H1 (cell line): ENCODE data around the gene FREM2.

Experiments
- BCL11A ChIP-seq, 2 experiments: IDR thresholded peaks; one replicate each; pipeline ENCODE4 v1.6.1; 2011; ENCODE audit warnings: low read depth in 2 of 2, low read length in 2 of 2, mild to moderate bottlenecking in 2 of 2
- BRCA1 ChIP-seq: IDR thresholded peaks from 2 replicates; pipeline ENCODE4 v1.6.1; 2012; ENCODE audit warnings: low read depth, low read length, improper control_type of control experiment
- CHD7 ChIP-seq: fragments of 300-600 bp; sonication (generic); IDR thresholded peaks from 2 replicates; pipeline ENCODE4 v1.7.1; 2012; ENCODE audit warnings: low read length, moderate library complexity, mild to moderate bottlenecking, inconsistent platforms; ENCODE audit not compliant: insufficient replicate concordance
- HDAC2 ChIP-seq, 2 experiments: fragments of 300-600 bp in 1 of 2; sonication (generic) in 1 of 2; IDR thresholded peaks; 2 replicates each; pipeline ENCODE4 v1.6.1; 2011 to 2012; ENCODE audit warnings: low read depth in 2 of 2, low read length in 2 of 2, mild to moderate bottlenecking in 2 of 2, moderate library complexity in 2 of 2, borderline replicate concordance in 1 of 2, inconsistent platforms in 1 of 2
- POLR2A ChIP-seq, 2 experiments: IDR thresholded peaks; 1 replicate in 1 of 2; 2 replicates in 1 of 2; pipeline ENCODE4 v1.6.1; 2011; ENCODE audit warnings: low read depth in 2 of 2, low read length in 2 of 2, mild to moderate bottlenecking in 2 of 2; ENCODE audit errors: control extremely low read depth in 1 of 2
- POLR2AphosphoS5 ChIP-seq: IDR thresholded peaks from 2 replicates; pipeline ENCODE4 v1.6.1; 2011; ENCODE audit warnings: low read depth, low read length
- SUZ12 ChIP-seq: fragments of 200-600 bp; sonication (generic); IDR thresholded peaks from 2 replicates; pipeline ENCODE4 v1.6.1; 2012; ENCODE audit warnings: mild to moderate bottlenecking, inconsistent platforms, low read length, moderate library complexity, mixed read lengths
- USF2 ChIP-seq: IDR thresholded peaks from 2 replicates; pipeline ENCODE4 v1.6.1; 2011; ENCODE audit warnings: low read length, improper control_type of control experiment
- ZNF274 ChIP-seq: IDR thresholded peaks from 2 replicates; pipeline ENCODE4 v1.7.0; 2012; ENCODE audit warnings: low read length, borderline replicate concordance; ENCODE audit errors: extremely low read depth
- TF ChIP-seq, protein P1 (sequence below), 3 experiments: IDR thresholded peaks; 1 replicate in 2 of 3; 2 replicates in 1 of 3; pipeline versions ENCODE4 v1.5.1 to v1.6.1; 2011; ENCODE audit warnings: low read length in 3 of 3, mild to moderate bottlenecking in 3 of 3, inconsistent platforms in 2 of 3, low read depth in 1 of 3, moderate library complexity in 1 of 3; ENCODE audit not compliant: insufficient read depth in 1 of 3; ENCODE audit errors: control extremely low read depth in 1 of 3
- TF ChIP-seq, protein P2 (sequence below): IDR thresholded peaks from 2 replicates; pipeline ENCODE4 v1.6.1; 2011; ENCODE audit warnings: low read depth, mild to moderate bottlenecking, low read length; ENCODE audit not compliant: insufficient read depth

GRCh38 chr13:38803531-38803930, 116.7 kb downstream of the FREM2 start:
- TF ChIP-seq USF2 (no peak), CHD7 (no peak), SUZ12 (no peak), ZNF274 (no peak), BCL11A (IDR thresholded peaks at IDR 0.05; ENCODE audit: low read depth in 2 of 2, low read length in 2 of 2) (no peak), POLR2AphosphoS5 (no peak), POLR2A (IDR thresholded peaks at IDR 0.05; ENCODE audit: control extremely low read depth in 1 of 2, low read depth in 2 of 2, low read length in 2 of 2) (no peak), HDAC2 (IDR thresholded peaks at IDR 0.05; ENCODE audit: borderline replicate concordance in 1 of 2, low read depth in 2 of 2, low read length in 2 of 2) (no peak), BRCA1 (no peak)
- TF ChIP-seq, protein P1, sequence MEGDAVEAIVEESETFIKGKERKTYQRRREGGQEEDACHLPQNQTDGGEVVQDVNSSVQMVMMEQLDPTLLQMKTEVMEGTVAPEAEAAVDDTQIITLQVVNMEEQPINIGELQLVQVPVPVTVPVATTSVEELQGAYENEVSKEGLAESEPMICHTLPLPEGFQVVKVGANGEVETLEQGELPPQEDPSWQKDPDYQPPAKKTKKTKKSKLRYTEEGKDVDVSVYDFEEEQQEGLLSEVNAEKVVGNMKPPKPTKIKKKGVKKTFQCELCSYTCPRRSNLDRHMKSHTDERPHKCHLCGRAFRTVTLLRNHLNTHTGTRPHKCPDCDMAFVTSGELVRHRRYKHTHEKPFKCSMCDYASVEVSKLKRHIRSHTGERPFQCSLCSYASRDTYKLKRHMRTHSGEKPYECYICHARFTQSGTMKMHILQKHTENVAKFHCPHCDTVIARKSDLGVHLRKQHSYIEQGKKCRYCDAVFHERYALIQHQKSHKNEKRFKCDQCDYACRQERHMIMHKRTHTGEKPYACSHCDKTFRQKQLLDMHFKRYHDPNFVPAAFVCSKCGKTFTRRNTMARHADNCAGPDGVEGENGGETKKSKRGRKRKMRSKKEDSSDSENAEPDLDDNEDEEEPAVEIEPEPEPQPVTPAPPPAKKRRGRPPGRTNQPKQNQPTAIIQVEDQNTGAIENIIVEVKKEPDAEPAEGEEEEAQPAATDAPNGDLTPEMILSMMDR (IDR thresholded peaks at IDR 0.05; ENCODE audit: control extremely low read depth in 1 of 3, insufficient read depth in 1 of 3, low read depth in 1 of 3, low read length in 3 of 3), result no peak
- TF ChIP-seq, protein P2, sequence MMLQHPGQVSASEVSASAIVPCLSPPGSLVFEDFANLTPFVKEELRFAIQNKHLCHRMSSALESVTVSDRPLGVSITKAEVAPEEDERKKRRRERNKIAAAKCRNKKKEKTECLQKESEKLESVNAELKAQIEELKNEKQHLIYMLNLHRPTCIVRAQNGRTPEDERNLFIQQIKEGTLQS, result no peak
